Central memory CD8-positive, alpha-beta T cell (primary cell): Measurements from ENCODE around the gene TBC1D5.

Experiments
- ATAC-seq: fragments of 150-1000 bp; cut with Tn5 transposase; replicated peaks from 2 replicates; pipeline ENCODE4 v1.10.0; 2022; ENCODE audit warnings: mild to moderate bottlenecking, moderate FRiP score, moderate number of reproducible peaks; ENCODE audit not compliant: poor library complexity, severe bottlenecking; ENCODE audit errors: extremely low read depth
- DNase-seq, 2 donors: peaks; one replicate each; pipeline ENCODE4 v3.0.0; 2021; ENCODE audit warnings: low spot score in 2 of 2
- H3K27ac Mint-ChIP-seq: one replicate; pipeline ENCODE4 v1.8.0; 2022; ENCODE audit warnings: low read depth, mild to moderate bottlenecking, moderate library complexity, mixed read lengths
- H3K27me3 Mint-ChIP-seq: one replicate; pipeline ENCODE4 v1.8.0; 2022; ENCODE audit warnings: mixed read lengths
- H3K36me3 Mint-ChIP-seq: one replicate; pipeline ENCODE4 v1.8.0; 2022; ENCODE audit warnings: mild to moderate bottlenecking, moderate library complexity, mixed read lengths; ENCODE audit not compliant: insufficient read depth
- H3K4me1 Mint-ChIP-seq: one replicate; pipeline ENCODE4 v1.8.0; 2022; ENCODE audit warnings: mixed read lengths
- H3K4me3 Mint-ChIP-seq: one replicate; pipeline ENCODE4 v1.8.0; 2022; ENCODE audit warnings: mild to moderate bottlenecking, moderate library complexity, mixed read lengths
- H3K9me3 Mint-ChIP-seq: one replicate; pipeline ENCODE4 v1.8.0; 2022; ENCODE audit warnings: mixed read lengths

The TBC1D5 gene

GRCh38 chr3:17111586-17111985 lies 630.8 kb downstream of the TBC1D5 start:
- ATAC-seq (no peak), DNase-seq (no peak)
- Mint-ChIP-seq H3K4me3 (no peak overlapping the region), H3K4me1 (no peaks in the 10 kb centered on the region), H3K27me3 (no peaks in the 10 kb centered on the region), H3K9me3 (no peaks in the 10 kb centered on the region), H3K36me3 (no peaks in the 10 kb centered on the region), H3K27ac (no peak overlapping the region)

- Mint-ChIP-seq H3K27me3 (no peaks in the 10 kb centered on the region), H3K9me3 (no peaks in the 10 kb centered on the region)
- no peak for DNase-seq
Measured at GRCh38 chr3:17110660-17111396, 631.6 kb downstream of the TBC1D5 start.

More at GRCh38 chr3:17110660-17111396, 631.6 kb downstream of the TBC1D5 start:
- Mint-ChIP-seq H3K4me1 (no peaks in the 10 kb centered on the region), H3K36me3 (no peaks in the 10 kb centered on the region), H3K27ac (no peak overlapping the region), H3K4me3 (no peak overlapping the region)
- no peak for ATAC-seq
